Neutrophil (primary cell): ENCODE data around the gene COL5A2.

ENCODE experiments used
- H3K27ac ChIP-seq: fragments of 200-600 bp; sonication (generic); 2 replicates; pipeline ENCODE4 v1.5.1; 2016; ENCODE audit warnings: mild to moderate bottlenecking, moderate library complexity
- H3K27me3 ChIP-seq: fragments of 200-600 bp; sonication (generic); 2 replicates; pipeline ENCODE4 v1.6.0; 2016; ENCODE audit warnings: mild to moderate bottlenecking
- H3K36me3 ChIP-seq: fragments of 200-600 bp; sonication (generic); 2 replicates; pipeline ENCODE4 v1.5.1; 2017
- H3K4me1 ChIP-seq, 2 experiments: fragments of 200-600 bp in 1 of 2; sonication (generic) in 1 of 2; 1 replicate in 1 of 2; 2 replicates in 1 of 2; pipeline versions ENCODE4 v1.5.1 to v1.6.1; 2013 to 2016; ENCODE audit warnings: low read depth in 1 of 2, low read length in 1 of 2, mild to moderate bottlenecking in 1 of 2, moderate library complexity in 1 of 2; ENCODE audit not compliant: control insufficient read depth in 1 of 2, insufficient read depth in 1 of 2
- H3K4me3 ChIP-seq, 2 experiments: fragments of 200-600 bp in 1 of 2; sonication (generic) in 1 of 2; 1 replicate in 1 of 2; 2 replicates in 1 of 2; pipeline ENCODE4 v1.5.1; 2013 to 2016; ENCODE audit warnings: low read depth in 1 of 2, low read length in 1 of 2, mild to moderate bottlenecking in 1 of 2, moderate library complexity in 1 of 2
- H3K9me3 ChIP-seq: fragments of 200-600 bp; sonication (generic); 2 replicates; pipeline ENCODE4 v1.5.1; 2016
- TF ChIP-seq, protein P1 (sequence below): fragments of 200-600 bp; sonication (generic); IDR thresholded peaks from 2 replicates; pipeline ENCODE4 v1.5.1; 2016; ENCODE audit warnings: antibody characterized with exemption

COL5A2 gene

DNA sequence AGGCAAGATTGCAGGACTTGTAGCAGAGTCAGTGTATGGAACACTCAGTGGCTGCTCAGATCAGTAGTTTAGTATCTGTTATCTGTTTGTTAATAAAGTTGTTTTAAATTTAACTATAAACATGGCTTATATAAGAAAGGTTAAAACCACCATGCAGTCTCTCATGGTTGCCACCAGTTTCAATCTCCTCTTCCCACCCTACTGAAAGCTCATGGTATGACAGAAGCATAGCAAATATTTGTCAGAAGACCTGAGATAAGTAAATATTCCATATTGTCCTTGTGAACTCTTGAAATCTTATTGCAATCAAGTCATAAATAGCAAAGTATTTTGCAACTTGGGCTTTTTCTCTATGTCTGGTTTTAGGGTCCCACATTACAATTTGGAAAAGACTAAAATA is 2.1 kb upstream of the COL5A2 start:
- peaks cover 20% of the 10 kb centered on the region for H3K27me3 ChIP-seq
- H3K27ac ChIP-seq, result no peak overlapping the region
- no peak overlapping the region for H3K4me3 ChIP-seq

GRCh38 chr2:189178726-189179569 is 613 bp downstream of the COL5A2 start:
- no peaks in the 10 kb centered on the region for H3K36me3 ChIP-seq
- peaks cover 20% of the 10 kb centered on the region for H3K27me3 ChIP-seq
- H3K27ac ChIP-seq, result no peak overlapping the region
- no peak overlapping the region for H3K4me3 ChIP-seq
- no peaks in the 10 kb centered on the region for H3K4me1 ChIP-seq
- H3K9me3 ChIP-seq, result no peaks in the 10 kb centered on the region
- TF ChIP-seq, protein P1, sequence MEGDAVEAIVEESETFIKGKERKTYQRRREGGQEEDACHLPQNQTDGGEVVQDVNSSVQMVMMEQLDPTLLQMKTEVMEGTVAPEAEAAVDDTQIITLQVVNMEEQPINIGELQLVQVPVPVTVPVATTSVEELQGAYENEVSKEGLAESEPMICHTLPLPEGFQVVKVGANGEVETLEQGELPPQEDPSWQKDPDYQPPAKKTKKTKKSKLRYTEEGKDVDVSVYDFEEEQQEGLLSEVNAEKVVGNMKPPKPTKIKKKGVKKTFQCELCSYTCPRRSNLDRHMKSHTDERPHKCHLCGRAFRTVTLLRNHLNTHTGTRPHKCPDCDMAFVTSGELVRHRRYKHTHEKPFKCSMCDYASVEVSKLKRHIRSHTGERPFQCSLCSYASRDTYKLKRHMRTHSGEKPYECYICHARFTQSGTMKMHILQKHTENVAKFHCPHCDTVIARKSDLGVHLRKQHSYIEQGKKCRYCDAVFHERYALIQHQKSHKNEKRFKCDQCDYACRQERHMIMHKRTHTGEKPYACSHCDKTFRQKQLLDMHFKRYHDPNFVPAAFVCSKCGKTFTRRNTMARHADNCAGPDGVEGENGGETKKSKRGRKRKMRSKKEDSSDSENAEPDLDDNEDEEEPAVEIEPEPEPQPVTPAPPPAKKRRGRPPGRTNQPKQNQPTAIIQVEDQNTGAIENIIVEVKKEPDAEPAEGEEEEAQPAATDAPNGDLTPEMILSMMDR, result no peak

More for the DNA sequence above, 2.1 kb upstream of the COL5A2 start:
- H3K36me3 ChIP-seq, result no peaks in the 10 kb centered on the region
- H3K4me1 ChIP-seq, result no peaks in the 10 kb centered on the region
- H3K9me3 ChIP-seq, result no peaks in the 10 kb centered on the region
- TF ChIP-seq, protein P1, result no peak

DNA sequence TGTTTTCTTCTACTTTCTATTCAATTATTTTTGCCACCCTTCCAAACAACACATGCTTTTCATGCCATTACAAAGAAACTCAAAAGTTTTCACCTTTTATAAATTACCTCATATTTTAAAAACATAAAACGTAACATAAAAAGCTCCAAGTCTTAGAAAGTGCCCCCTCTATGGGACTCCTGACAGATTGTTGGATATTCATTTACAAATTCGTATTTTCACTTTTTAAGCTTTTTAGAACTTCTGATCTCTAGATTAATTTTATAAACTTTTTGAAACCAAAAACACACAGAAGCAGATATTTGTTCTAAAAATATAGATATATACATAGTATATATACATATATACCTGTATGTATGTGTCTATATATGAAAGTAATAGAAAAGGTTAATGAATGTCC is 1.5 kb downstream of the COL5A2 start:
- Histone ChIP-seq H3K4me1 (no peaks in the 10 kb centered on the region), H3K36me3 (no peaks in the 10 kb centered on the region), H3K27ac (no peak overlapping the region), H3K27me3 (peaks cover 20% of the 10 kb centered on the region), H3K4me3 (no peak overlapping the region), H3K9me3 (no peaks in the 10 kb centered on the region)
- TF ChIP-seq, protein P1, result no peak

GRCh38 chr2:189177251-189177840 is 2.2 kb downstream of the COL5A2 start:
- TF ChIP-seq, protein P1, result no peak
- no peaks in the 10 kb centered on the region for H3K4me1 ChIP-seq
- H3K27me3 ChIP-seq, result peaks cover 20% of the 10 kb centered on the region
- H3K4me3 ChIP-seq, result no peak overlapping the region
- no peaks in the 10 kb centered on the region for H3K36me3 ChIP-seq
- no peaks in the 10 kb centered on the region for H3K9me3 ChIP-seq
- H3K27ac ChIP-seq, result no peak overlapping the region

DNA sequence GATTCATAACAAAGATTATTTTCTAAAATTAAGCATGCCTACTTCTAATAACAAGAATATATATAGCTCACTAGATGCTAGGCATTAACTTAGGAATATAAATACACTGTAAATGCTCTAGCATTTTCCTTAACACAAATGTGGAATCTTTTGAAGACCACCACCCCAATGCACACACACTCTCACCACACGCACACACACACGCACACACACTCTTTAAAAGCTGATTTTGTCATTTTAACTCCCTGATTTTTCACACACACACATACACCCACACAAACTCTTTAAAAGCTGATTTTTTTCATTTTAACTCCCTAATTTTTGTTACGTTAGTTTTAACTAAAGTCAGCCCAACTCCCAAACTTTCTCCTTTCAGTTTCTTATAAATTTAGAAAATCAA is 3.0 kb downstream of the COL5A2 start:
- no peaks in the 10 kb centered on the region for H3K9me3 ChIP-seq
- no peak overlapping the region for H3K4me3 ChIP-seq
- H3K4me1 ChIP-seq, result no peaks in the 10 kb centered on the region
- H3K27ac ChIP-seq, result no peak overlapping the region
- peaks cover 20% of the 10 kb centered on the region for H3K27me3 ChIP-seq
- TF ChIP-seq, protein P1, result no peak
- no peaks in the 10 kb centered on the region for H3K36me3 ChIP-seq
